HepG2 (cell line): ENCODE data around the gene ITGAX. TPM values are rescaled to one million over a fixed set of nuclear protein-coding genes. Genes with fewer than 3 reads are reported as not detected.

Experiments
- ATAC-seq: fragments of 200-7000 bp; cut with Tn5 transposase; 3 replicates; pipeline ENCODE4 v1.9.1; 2020; ENCODE audit warnings: mild to moderate bottlenecking, moderate library complexity
- BruUV-seq: library from RNA; stranded (reverse); fragments of 400-500 nt; replicated peaks from 2 replicates; lab custom pipeline; 2021; lab: Mats Ljungman, UMichigan
- CTCF ChIA-PET: fragments of 300-600 bp; formaldehyde crosslinking; extraction: SDS; loops from one replicate; lab custom pipeline; 2021; ENCODE audit warnings: low total read pairs, inconsistent platforms, low intra/inter-chr PET ratio; lab: Yijun Ruan, JAX
- POLR2A ChIA-PET: fragments of 350-600 bp; sonication (Branson Sonifier 250); formaldehyde crosslinking; loops from one replicate; lab custom pipeline; 2020; ENCODE audit warnings: antibody characterized with exemption, inconsistent platforms; lab: Yijun Ruan, JAX
- DNase-seq: peaks from one replicate; pipeline ENCODE4 v3.0.0-alpha.2; 2015; ENCODE audit warnings: low spot score
- FAIRE-seq: peaks from 3 replicates; lab custom pipeline; 2011; peaks lifted over from hg19 to GRCh38; lab: Jason Lieb, UNC
- H2AFZ ChIP-seq: one replicate; pipeline ENCODE4 v1.6.1; 2011; ENCODE audit warnings: low read length, inconsistent platforms
- H3K27ac ChIP-seq: fragments of 300-600 bp; 3 replicates; pipeline ENCODE4 v1.8.0; 2011; ENCODE audit warnings: mixed run types, mild to moderate bottlenecking, mixed read lengths, low read length, inconsistent platforms; ENCODE audit not compliant: insufficient read depth; ENCODE audit errors: extremely low read length
- H3K27me3 ChIP-seq, 2 experiments: fragments of 200-600 bp in 1 of 2; 2 replicates in 1 of 2; 3 replicates in 1 of 2; pipeline versions ENCODE4 v1.6.0 to v1.8.0; 2011; ENCODE audit warnings: low read length in 2 of 2, mild to moderate bottlenecking in 2 of 2, moderate library complexity in 2 of 2, inconsistent platforms in 1 of 2; ENCODE audit not compliant: insufficient read depth in 2 of 2, control insufficient read depth in 1 of 2
- H3K36me3 ChIP-seq, 2 experiments: fragments of 200-600 bp in 1 of 2; replicated peaks in 1 of 2; 2 replicates in 1 of 2; 3 replicates in 1 of 2; pipeline versions ENCODE4 v1.5.1 to v1.8.0; 2011; ENCODE audit warnings: low read length in 2 of 2, inconsistent platforms in 1 of 2; ENCODE audit not compliant: insufficient read depth in 2 of 2, control insufficient read depth in 1 of 2
- H3K4me1 ChIP-seq: 2 replicates; pipeline ENCODE4 v1.5.1; 2012; ENCODE audit warnings: low read length, inconsistent platforms; ENCODE audit not compliant: insufficient read depth
- H3K4me2 ChIP-seq: 2 replicates; pipeline ENCODE4 v1.6.0; 2011; ENCODE audit warnings: low read depth, low read length, inconsistent platforms
- H3K4me3 ChIP-seq, 3 experiments: fragments of 200-600 bp in 1 of 3; sonication (generic), shearing (Covaris generic) in 1 of 3; replicated peaks in 1 of 3; 2 replicates each; pipeline ENCODE4 v1.5.1; 2011 to 2016; ENCODE audit warnings: low read length in 3 of 3, inconsistent platforms in 2 of 3, low read depth in 2 of 3, mild to moderate bottlenecking in 2 of 3, control low read depth in 1 of 3, mixed read lengths in 1 of 3; ENCODE audit not compliant: insufficient read depth in 1 of 3
- H3K79me2 ChIP-seq: one replicate; pipeline ENCODE4 v1.6.1; 2011; ENCODE audit warnings: low read length, inconsistent platforms; ENCODE audit not compliant: insufficient read depth
- H3K9ac ChIP-seq: 2 replicates; pipeline ENCODE4 v1.6.0; 2011; ENCODE audit warnings: mild to moderate bottlenecking, low read depth, low read length, inconsistent platforms; ENCODE audit not compliant: insufficient read depth
- H3K9me3 ChIP-seq: 2 replicates; pipeline ENCODE4 v1.5.1; 2012; ENCODE audit warnings: mild to moderate bottlenecking, low read length
- H4K20me1 ChIP-seq: 2 replicates; pipeline ENCODE4 v1.6.0; 2011; ENCODE audit warnings: inconsistent platforms, mild to moderate bottlenecking, low read length, moderate library complexity; ENCODE audit not compliant: insufficient read depth
- ERF ChIP-seq: IDR thresholded peaks from 2 replicates; pipeline ENCODE4 v1.6.1; 2018; ENCODE audit warnings: missing biosample characterization, missing genetic modification reagents
- PATZ1 ChIP-seq: sonication (generic); formaldehyde crosslinking; IDR thresholded peaks from 2 replicates; pipeline ENCODE4 v1.4.0; 2020; ENCODE audit warnings: missing genetic modification reagents
- ZNF564 ChIP-seq: sonication (generic); formaldehyde crosslinking; IDR thresholded peaks from 2 replicates; pipeline ENCODE4 v1.8.1; 2023; ENCODE audit warnings: mild to moderate bottlenecking, missing genetic modification reagents
- ZNF75D ChIP-seq: sonication (generic); formaldehyde crosslinking; IDR thresholded peaks from 2 replicates; pipeline ENCODE4 v1.8.1; 2023; ENCODE audit warnings: missing genetic modification reagents, mild to moderate bottlenecking, borderline replicate concordance
- WGBS: methylation state at CpG from one replicate; pipeline ENCODE4 v1.1.6; 2017; ENCODE audit warnings: low lambda C conversion rate; 5-methylcytosine and 5-hydroxymethylcytosine counted together
- in situ Hi-C: cut with HindIII; loops from 2 replicates; pipeline ENCODE4 v1.10.0; 2017; ENCODE audit warnings: low pct_unique_long_range_greater_than_20kb; ENCODE audit not compliant: extremely low pct_ligation_motif_present
- intact Hi-C: fragments of 100-400 bp; cut with micrococcal nuclease; formaldehyde crosslinking; loops from one replicate; pipeline ENCODE4 v1.10.0; 2022; ENCODE audit not compliant: unreplicated experiment
- polyA plus RNA-seq, 8 experiments: library from polyadenylated mRNA; depleted of rRNA in 3 of 8; stranded (reverse) in 7 of 8; unstranded in 1 of 8; fragments of >200 nt; fragmentation: Illumina TruSeq in 4 of 8; extraction: Trizol in 4 of 8; gene quantifications; 2 replicates each; pipeline versions ENCODE4 v1.2.1 to v1.2.3, GENCODE V29; 2011 to 2016; ENCODE audit warnings: low read depth in 4 of 8, missing spikeins in 1 of 8, mixed read lengths in 1 of 8; ENCODE audit not compliant: insufficient read depth in 1 of 8
- total RNA-seq, 5 experiments: library from RNA; depleted of rRNA; stranded (reverse); fragments of >200 nt; fragmentation: Illumina TruSeq; extraction: Trizol; gene quantifications; 2 replicates each; pipeline ENCODE4 v1.2.3, GENCODE V29; 2016; ENCODE audit warnings: low read depth in 1 of 5
- TF ChIP-seq, protein P1 (sequence below): sonication (generic); formaldehyde crosslinking; IDR thresholded peaks from 2 replicates; pipeline ENCODE4 v1.8.0; 2022; ENCODE audit warnings: mild to moderate bottlenecking, missing genetic modification reagents

ITGAX gene
- total and polyA plus RNA-seq, 2 of the 13 experiments (the other 11 are each of a cell fraction or from before 2014, with no cell fraction given), result 0.32 TPM; not detected in 1

- H3K9me3 ChIP-seq, result 0 out of 2 replicates have a peak, but pooled peaks cover 4% of the 10 kb centered on the region
- CTCF ChIA-PET, result no interaction called here
- H3K27me3 ChIP-seq, result peaks cover 0 to 24% of the 10 kb centered on the region in 2 experiments; a peak in 3 of 5 replicates
- H3K4me1 ChIP-seq, result peaks cover 17% of the 10 kb centered on the region
- POLR2A ChIA-PET, result no interaction called here
- H3K27ac ChIP-seq, result no peak overlapping the region
- no peaks in the 10 kb centered on the region for H3K79me2 ChIP-seq
- intact Hi-C loops (no loop called here), in situ Hi-C loops (no loop called here)
- DNase-seq (no peak), ATAC-seq (no peak), FAIRE-seq (no peak)
- no peak overlapping the region for H3K4me3 ChIP-seq
- no peak overlapping the region for H3K9ac ChIP-seq
- TF ChIP-seq ZNF75D (no peak), ZNF564 (CRISPR knock-in tag) (peak; percentile 99)
- no peak overlapping the region for H3K4me2 ChIP-seq
- no peaks in the 10 kb centered on the region for H3K36me3 ChIP-seq
- BruUV-seq, result no TSS peak
- no peaks in the 10 kb centered on the region for H4K20me1 ChIP-seq
- no peak overlapping the region for H2AFZ ChIP-seq
- WGBS, result 58% methylated on average over 5 of the region's 5 CpGs
Observed at GRCh38 chr16:31375231-31375630, 20.3 kb downstream of the ITGAX start.

- no peak overlapping the region for H3K9ac ChIP-seq
- no peaks in the 10 kb centered on the region for H3K36me3 ChIP-seq
- H3K4me2 ChIP-seq, result no peak overlapping the region
- no peaks in the 10 kb centered on the region for H3K79me2 ChIP-seq
- CTCF ChIA-PET, result no interaction called here
- H3K27me3 ChIP-seq, result peaks cover 0 to 15% of the 10 kb centered on the region in 2 experiments; a peak in 3 of 5 replicates
- no peak overlapping the region for H3K4me3 ChIP-seq
- FAIRE-seq, result no peak
- no TSS peak for BruUV-seq
- intact Hi-C loops, result no loop called here
- H3K4me1 ChIP-seq, result peaks cover 9% of the 10 kb centered on the region
- no peak for DNase-seq
- no peak overlapping the region for H2AFZ ChIP-seq
- in situ Hi-C loops, result no loop called here
- WGBS, result 29% methylated on average over 8 of the region's 8 CpGs
- no peaks in the 10 kb centered on the region for H4K20me1 ChIP-seq
- no peak for TF ChIP-seq ERF (CRISPR knock-in tag)
- TF ChIP-seq, protein P1, sequence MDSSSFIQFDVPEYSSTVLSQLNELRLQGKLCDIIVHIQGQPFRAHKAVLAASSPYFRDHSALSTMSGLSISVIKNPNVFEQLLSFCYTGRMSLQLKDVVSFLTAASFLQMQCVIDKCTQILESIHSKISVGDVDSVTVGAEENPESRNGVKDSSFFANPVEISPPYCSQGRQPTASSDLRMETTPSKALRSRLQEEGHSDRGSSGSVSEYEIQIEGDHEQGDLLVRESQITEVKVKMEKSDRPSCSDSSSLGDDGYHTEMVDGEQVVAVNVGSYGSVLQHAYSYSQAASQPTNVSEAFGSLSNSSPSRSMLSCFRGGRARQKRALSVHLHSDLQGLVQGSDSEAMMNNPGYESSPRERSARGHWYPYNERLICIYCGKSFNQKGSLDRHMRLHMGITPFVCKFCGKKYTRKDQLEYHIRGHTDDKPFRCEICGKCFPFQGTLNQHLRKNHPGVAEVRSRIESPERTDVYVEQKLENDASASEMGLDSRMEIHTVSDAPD (CRISPR knock-in tag), result no peak
- TF ChIP-seq PATZ1 (CRISPR knock-in tag), result no peak
- TF ChIP-seq, all 625 proteins: peak for 0
- POLR2A ChIA-PET, result no interaction called here
- 0 out of 2 replicates have a peak, but pooled peaks cover 4% of the 10 kb centered on the region for H3K9me3 ChIP-seq
- ATAC-seq, result no peak
- no peak overlapping the region for H3K27ac ChIP-seq
Observed at GRCh38 chr16:31376705-31377104, 21.7 kb downstream of the ITGAX start.
